ENCODE results near the gene BUD31.

GRCh38 chr7:99468336-99468918 is 59.7 kb downstream of the BUD31 start:
- TF ChIP-seq CTCF (IDR thresholded peaks at IDR 0.05) (no peak), POLR2A (IDR thresholded peaks at IDR 0.05; ENCODE audit: low read depth) (no peak), EP300 (IDR thresholded peaks at IDR 0.05) (no peak)
